ENCODE data around the gene NCKAP1.

- TF ChIP-seq REST (IDR thresholded peaks at IDR 0.05) (no peak), YY1 (IDR thresholded peaks at IDR 0.05) (no peak)
- TF ChIP-seq, protein P1, sequence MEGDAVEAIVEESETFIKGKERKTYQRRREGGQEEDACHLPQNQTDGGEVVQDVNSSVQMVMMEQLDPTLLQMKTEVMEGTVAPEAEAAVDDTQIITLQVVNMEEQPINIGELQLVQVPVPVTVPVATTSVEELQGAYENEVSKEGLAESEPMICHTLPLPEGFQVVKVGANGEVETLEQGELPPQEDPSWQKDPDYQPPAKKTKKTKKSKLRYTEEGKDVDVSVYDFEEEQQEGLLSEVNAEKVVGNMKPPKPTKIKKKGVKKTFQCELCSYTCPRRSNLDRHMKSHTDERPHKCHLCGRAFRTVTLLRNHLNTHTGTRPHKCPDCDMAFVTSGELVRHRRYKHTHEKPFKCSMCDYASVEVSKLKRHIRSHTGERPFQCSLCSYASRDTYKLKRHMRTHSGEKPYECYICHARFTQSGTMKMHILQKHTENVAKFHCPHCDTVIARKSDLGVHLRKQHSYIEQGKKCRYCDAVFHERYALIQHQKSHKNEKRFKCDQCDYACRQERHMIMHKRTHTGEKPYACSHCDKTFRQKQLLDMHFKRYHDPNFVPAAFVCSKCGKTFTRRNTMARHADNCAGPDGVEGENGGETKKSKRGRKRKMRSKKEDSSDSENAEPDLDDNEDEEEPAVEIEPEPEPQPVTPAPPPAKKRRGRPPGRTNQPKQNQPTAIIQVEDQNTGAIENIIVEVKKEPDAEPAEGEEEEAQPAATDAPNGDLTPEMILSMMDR (IDR thresholded peaks at IDR 0.05; ENCODE audit: low read depth, low read length, missing input control) = no peak
Observed at GRCh38 chr2:182980652-182981051, 57.6 kb downstream of the NCKAP1 start.

All from liver (tissue), 2 donors.